Measurements from ENCODE around the gene SLC12A3.

The SLC12A3 gene

GRCh38 chr16:56909527-56909979, 44.5 kb downstream of the SLC12A3 start:
- H3K79me2 ChIP-seq (ENCODE audit: insufficient read depth, low read depth): no peaks in the 10 kb centered on the region
- peaks cover 39% of the 10 kb centered on the region for H3K4me1 ChIP-seq (ENCODE audit: low read depth, poor library complexity, severe bottlenecking)
- no peak overlapping the region; the same call in 1 of the 2 replicates for H3K27ac ChIP-seq
- no peaks in the 10 kb centered on the region for H4K20me1 ChIP-seq (ENCODE audit: insufficient read depth)
- H3K27me3 ChIP-seq (ENCODE audit: insufficient read depth, low read depth): no peaks in the 10 kb centered on the region
- no peak overlapping the region for H3K4me3 ChIP-seq (IDR thresholded peaks at IDR 0.05; ENCODE audit: insufficient read depth, low read depth, low read length)
- no peak overlapping the region for H3K9ac ChIP-seq
- H3K4me2 ChIP-seq: no peak overlapping the region
- H2AFZ ChIP-seq (ENCODE audit: low read depth): no peak overlapping the region
- TF ChIP-seq CTCF (conservative IDR thresholded peaks at IDR 0.05; ENCODE audit: low read depth, low read length): no peak
- H3K36me3 ChIP-seq (ENCODE audit: insufficient read depth): no peaks in the 10 kb centered on the region

DNA sequence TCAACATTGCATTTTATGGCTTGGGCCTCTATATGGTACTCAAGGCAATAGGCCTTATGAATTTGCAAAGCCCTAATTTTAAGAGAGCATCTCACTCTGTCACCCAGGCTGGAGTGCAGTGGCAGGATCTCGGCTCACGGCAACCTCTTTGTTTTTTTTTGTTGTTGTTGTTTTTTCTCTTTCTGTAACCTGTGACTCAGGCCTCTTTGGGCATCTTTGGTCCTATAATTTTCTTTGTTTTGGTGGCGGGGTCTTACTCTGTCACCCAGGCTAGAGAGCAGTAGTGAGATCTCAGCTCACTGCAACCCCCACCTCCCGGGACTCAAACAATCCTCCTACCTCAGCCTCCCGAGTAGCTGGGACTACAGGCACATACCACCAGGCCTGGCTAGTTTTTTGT, 45.1 kb downstream of the SLC12A3 start:
- Histone ChIP-seq H3K4me1 (ENCODE audit: low read depth, poor library complexity, severe bottlenecking) (peaks cover 42% of the 10 kb centered on the region), H3K4me3 (IDR thresholded peaks at IDR 0.05; ENCODE audit: insufficient read depth, low read depth, low read length) (no peak overlapping the region), H4K20me1 (ENCODE audit: insufficient read depth) (no peaks in the 10 kb centered on the region), H3K4me2 (peak overlapping the region; percentile 33), H3K27me3 (ENCODE audit: insufficient read depth, low read depth) (no peaks in the 10 kb centered on the region), H2AFZ (ENCODE audit: low read depth) (peak overlapping the region; percentile 73), H3K79me2 (ENCODE audit: insufficient read depth, low read depth) (no peaks in the 10 kb centered on the region), H3K9ac (peak overlapping the region; percentile 41; the same call in 1 of the 2 replicates), H3K36me3 (ENCODE audit: insufficient read depth) (no peaks in the 10 kb centered on the region), H3K27ac (peak overlapping the region; percentile 66)
- TF ChIP-seq CTCF (conservative IDR thresholded peaks at IDR 0.05; ENCODE audit: low read depth, low read length): no peak

- H4K20me1 ChIP-seq (ENCODE audit: insufficient read depth): no peaks in the 10 kb centered on the region
- peak overlapping the region; percentile 73 for H2AFZ ChIP-seq (ENCODE audit: low read depth)
- H3K79me2 ChIP-seq (ENCODE audit: insufficient read depth, low read depth): no peaks in the 10 kb centered on the region
- TF ChIP-seq CTCF (conservative IDR thresholded peaks at IDR 0.05; ENCODE audit: low read depth, low read length): no peak
- H3K27ac ChIP-seq: peak overlapping the region; percentile 66
- H3K9ac ChIP-seq: peak overlapping the region; percentile 41
- H3K4me2 ChIP-seq: peak overlapping the region; percentile 33
- peaks cover 50% of the 10 kb centered on the region for H3K4me1 ChIP-seq (ENCODE audit: low read depth, poor library complexity, severe bottlenecking)
- H3K4me3 ChIP-seq (IDR thresholded peaks at IDR 0.05; ENCODE audit: insufficient read depth, low read depth, low read length): no peak overlapping the region
- no peaks in the 10 kb centered on the region for H3K36me3 ChIP-seq (ENCODE audit: insufficient read depth)
- no peaks in the 10 kb centered on the region for H3K27me3 ChIP-seq (ENCODE audit: insufficient read depth, low read depth)
These were observed 45.9 kb downstream of the SLC12A3 start for GRCh38 chr16:56910654-56911539.

GRCh38 chr16:56911771-56912571, 47.0 kb downstream of the SLC12A3 start:
- Histone ChIP-seq H3K36me3 (ENCODE audit: insufficient read depth) (no peaks in the 10 kb centered on the region), H4K20me1 (ENCODE audit: insufficient read depth) (no peaks in the 10 kb centered on the region), H2AFZ (ENCODE audit: low read depth) (no peak overlapping the region; the same call in 1 of the 2 replicates), H3K27me3 (ENCODE audit: insufficient read depth, low read depth) (no peaks in the 10 kb centered on the region), H3K27ac (peak overlapping the region; percentile 66; the same call in 1 of the 2 replicates), H3K79me2 (ENCODE audit: insufficient read depth, low read depth) (no peaks in the 10 kb centered on the region), H3K4me3 (IDR thresholded peaks at IDR 0.05; ENCODE audit: insufficient read depth, low read depth, low read length) (no peak overlapping the region), H3K4me2 (peak overlapping the region; percentile 33; the same call in 1 of the 2 replicates), H3K4me1 (ENCODE audit: low read depth, poor library complexity, severe bottlenecking) (peaks cover 61% of the 10 kb centered on the region), H3K9ac (no peak overlapping the region)
- no peak for TF ChIP-seq CTCF (conservative IDR thresholded peaks at IDR 0.05; ENCODE audit: low read depth, low read length)
